Measurements from ENCODE around the gene DCLK1. TPM values are rescaled to one million over a fixed set of nuclear protein-coding genes. Genes with fewer than 3 reads are reported as not detected.

The DCLK1 gene
- total RNA-seq, 1 donor from 2014 or later = 2.2 TPM

DNA sequence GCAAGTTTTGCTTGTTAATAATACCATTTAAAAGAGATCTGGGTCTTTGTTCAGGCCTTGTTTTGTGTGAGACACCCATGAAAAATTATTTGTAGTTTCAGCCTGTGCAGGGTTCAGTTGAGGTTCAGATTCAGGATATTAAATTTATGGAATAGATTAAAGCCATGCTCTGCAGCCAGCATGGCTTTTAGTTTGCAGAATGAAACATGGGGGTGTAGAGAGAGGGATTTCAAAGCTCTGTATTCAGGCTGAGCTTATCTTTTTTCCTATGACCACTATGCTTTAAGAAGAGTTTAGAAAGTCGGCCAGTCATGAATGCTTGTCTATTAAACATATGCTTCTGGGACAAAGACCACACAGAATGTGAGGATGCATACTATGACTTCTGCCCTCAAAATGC, 73.6 kb downstream of the DCLK1 start:
- H3K4me3 ChIP-seq (ENCODE audit: low read depth, low read length) = no peak overlapping the region
- DNase-seq (ENCODE audit: low read depth) = no peak
- TF ChIP-seq, protein P1, sequence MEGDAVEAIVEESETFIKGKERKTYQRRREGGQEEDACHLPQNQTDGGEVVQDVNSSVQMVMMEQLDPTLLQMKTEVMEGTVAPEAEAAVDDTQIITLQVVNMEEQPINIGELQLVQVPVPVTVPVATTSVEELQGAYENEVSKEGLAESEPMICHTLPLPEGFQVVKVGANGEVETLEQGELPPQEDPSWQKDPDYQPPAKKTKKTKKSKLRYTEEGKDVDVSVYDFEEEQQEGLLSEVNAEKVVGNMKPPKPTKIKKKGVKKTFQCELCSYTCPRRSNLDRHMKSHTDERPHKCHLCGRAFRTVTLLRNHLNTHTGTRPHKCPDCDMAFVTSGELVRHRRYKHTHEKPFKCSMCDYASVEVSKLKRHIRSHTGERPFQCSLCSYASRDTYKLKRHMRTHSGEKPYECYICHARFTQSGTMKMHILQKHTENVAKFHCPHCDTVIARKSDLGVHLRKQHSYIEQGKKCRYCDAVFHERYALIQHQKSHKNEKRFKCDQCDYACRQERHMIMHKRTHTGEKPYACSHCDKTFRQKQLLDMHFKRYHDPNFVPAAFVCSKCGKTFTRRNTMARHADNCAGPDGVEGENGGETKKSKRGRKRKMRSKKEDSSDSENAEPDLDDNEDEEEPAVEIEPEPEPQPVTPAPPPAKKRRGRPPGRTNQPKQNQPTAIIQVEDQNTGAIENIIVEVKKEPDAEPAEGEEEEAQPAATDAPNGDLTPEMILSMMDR (conservative IDR thresholded peaks at IDR 0.05; ENCODE audit: low read depth, low read length) = no peak

DNA sequence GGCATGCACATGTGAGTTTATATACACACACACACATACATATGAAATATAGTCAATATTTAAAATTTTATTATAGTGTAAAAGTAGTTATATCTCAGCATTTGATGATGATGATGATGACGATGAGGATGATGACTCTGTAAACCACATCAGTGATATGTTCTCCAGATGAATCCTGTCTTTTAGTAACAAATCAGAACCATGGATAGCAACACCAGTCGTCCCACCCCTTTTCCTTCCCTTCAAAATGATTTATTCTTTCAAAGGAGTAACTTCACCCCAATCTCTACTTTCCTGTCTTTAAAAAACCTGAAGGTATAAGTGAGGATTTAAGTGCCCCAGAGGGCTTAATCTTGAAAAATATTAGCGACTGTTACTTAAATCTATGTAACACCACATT, 74.1 kb downstream of the DCLK1 start:
- no peak for DNase-seq (ENCODE audit: low read depth)
- no peak overlapping the region for H3K4me3 ChIP-seq (ENCODE audit: low read depth, low read length)
- TF ChIP-seq, protein P1 (conservative IDR thresholded peaks at IDR 0.05; ENCODE audit: low read depth, low read length) = no peak

DNA sequence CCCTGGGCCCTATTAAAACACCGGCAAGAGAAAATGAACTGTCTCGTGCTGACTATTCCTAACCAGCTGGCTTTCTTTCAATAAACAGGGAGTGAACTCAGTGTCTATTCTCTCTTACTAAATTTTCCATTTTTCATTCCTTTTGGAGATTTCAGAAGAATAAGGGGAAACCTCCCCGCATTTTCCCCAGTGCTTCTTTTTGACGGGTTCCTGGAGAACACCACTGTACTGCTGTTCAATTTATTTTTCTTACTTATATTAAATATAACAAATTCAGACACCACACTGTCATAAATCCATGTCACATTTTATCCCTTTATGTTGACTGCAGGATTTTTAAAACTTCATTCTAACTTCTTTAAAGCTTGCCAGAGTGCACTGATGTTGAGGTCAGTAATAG, 75.8 kb downstream of the DCLK1 start:
- TF ChIP-seq, protein P1 (conservative IDR thresholded peaks at IDR 0.05; ENCODE audit: low read depth, low read length) = no peak
- no peak overlapping the region for H3K4me3 ChIP-seq (ENCODE audit: low read depth, low read length)
- DNase-seq (ENCODE audit: low read depth) = no peak

DNA sequence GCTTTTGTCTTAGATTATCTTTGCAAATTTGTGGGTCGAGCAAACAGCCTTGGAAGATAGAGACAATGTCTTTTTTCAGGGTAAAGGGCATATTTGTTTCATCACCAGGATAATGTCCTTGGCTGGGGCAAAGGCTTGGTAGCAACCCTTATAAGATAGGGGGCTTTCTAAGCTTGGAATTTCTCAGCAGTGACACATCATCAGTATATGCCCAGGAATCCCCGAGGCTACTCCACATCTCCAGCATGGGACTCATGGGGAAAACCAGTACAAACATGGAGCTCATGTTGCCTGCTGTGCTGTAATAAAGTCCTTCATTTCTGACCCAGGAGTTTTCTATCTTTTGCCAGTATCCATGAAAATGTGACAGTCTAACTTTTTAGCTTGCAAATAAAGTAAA, 77.1 kb downstream of the DCLK1 start:
- no peak for DNase-seq (ENCODE audit: low read depth)
- no peak overlapping the region for H3K4me3 ChIP-seq (ENCODE audit: low read depth, low read length)
- TF ChIP-seq, protein P1 (conservative IDR thresholded peaks at IDR 0.05; ENCODE audit: low read depth, low read length) = no peak

DNA sequence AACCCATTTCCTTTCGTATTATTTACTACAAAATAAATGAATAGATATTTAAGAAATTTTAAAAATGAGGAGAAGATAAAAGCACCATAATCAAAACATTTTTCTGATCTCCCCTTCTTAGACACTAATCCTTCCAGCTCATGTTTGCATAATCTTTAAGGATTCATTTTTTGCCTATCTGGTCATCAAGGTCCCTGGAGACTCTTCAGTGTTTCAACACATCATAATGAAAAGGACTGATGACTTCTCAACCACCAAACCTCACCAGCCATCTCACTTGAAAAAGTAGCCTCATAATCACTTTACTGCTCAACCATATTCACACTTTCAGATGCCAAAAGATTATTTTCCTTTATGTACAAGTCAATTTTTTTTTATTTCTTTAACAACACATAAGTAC, 80.1 kb downstream of the DCLK1 start:
- DNase-seq (ENCODE audit: low read depth) = no peak
- no peak overlapping the region for H3K4me3 ChIP-seq (ENCODE audit: low read depth, low read length)
- TF ChIP-seq, protein P1 (conservative IDR thresholded peaks at IDR 0.05; ENCODE audit: low read depth, low read length) = no peak

DNA sequence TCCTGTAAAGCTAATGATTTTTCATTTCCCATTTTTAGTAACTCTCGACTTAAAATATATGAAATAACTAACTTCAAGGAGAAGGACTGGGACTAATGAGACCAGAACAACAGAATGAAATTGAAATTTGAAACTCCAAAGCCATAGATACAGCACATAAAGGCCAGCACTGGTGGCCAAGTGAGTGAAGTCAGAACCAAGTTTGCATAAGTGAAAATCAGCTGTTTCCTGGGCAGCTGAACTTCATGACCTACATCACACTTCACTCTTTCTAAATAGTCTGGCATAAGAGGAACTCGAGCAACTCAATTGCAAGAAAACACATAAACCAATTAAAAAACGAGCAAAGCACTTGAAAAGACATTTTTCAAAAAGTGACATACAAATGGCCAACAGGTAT, 84.5 kb downstream of the DCLK1 start:
- H3K4me3 ChIP-seq (ENCODE audit: low read depth, low read length) = no peak overlapping the region
- no peak for DNase-seq (ENCODE audit: low read depth)
- TF ChIP-seq, protein P1 (conservative IDR thresholded peaks at IDR 0.05; ENCODE audit: low read depth, low read length) = no peak

DNA sequence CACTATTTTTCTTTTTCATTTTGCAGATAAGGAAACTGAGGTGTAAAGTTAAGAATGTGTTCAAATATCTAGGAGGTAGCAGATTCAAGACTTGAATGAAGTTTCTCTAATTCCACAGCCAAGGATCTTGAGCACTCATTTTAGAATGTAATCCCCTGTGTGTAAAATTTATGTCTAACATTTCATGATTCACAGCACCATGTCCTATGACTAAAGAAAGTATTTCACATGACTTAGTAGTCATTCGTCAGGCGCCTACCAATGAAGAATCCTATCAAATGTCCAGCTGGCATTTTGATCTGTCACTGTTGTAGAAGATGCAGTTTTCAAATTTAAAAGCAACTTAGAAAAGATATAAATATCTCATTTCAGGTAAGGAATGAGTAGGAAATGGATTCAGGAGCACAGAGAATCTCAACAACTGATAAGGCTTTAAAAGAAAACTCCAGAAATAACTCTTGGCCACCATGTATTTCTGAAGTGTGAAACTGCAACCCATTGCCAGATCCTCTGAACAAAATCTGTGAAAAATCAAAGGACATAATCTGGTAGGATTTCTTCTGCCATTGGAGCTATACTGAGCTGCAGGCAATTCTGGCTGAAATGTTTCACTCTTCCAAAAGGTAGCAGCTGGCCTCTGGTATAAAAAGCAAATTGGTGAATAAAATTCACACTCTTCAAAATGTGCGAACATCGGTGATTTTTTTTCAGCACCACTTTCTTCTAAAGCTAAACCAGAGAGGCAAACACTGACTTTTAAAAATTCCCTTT, 92.2 kb downstream of the DCLK1 start:
- TF ChIP-seq, protein P1 (conservative IDR thresholded peaks at IDR 0.05; ENCODE audit: low read depth, low read length) = no peak
- DNase-seq (ENCODE audit: low read depth) = peak; percentile 10
- no peak overlapping the region for H3K4me3 ChIP-seq (ENCODE audit: low read depth, low read length)
